GM18861 (cell line): ENCODE data around the gene IZUMO4.

Source experiments
- ATAC-seq: cut with Tn5 transposase; IDR thresholded peaks from one replicate; pipeline ENCODE4 v1.9.1; 2021; ENCODE audit not compliant: unreplicated experiment

IZUMO4 gene

GRCh38 chr19:2142173-2142829, 45.6 kb downstream of the IZUMO4 start:
- ATAC-seq = no peak

GRCh38 chr19:2144190-2144589, 47.5 kb downstream of the IZUMO4 start:
- ATAC-seq = no peak

GRCh38 chr19:2145831-2146241, 49.1 kb downstream of the IZUMO4 start:
- ATAC-seq = no peak

GRCh38 chr19:2148482-2149135, 51.9 kb downstream of the IZUMO4 start:
- no peak for ATAC-seq
